Astrocyte of the spinal cord (primary cell): ENCODE measurements around the gene KRTAP10-12.

ENCODE experiments used
- DNase-seq: peaks from one replicate; pipeline ENCODE4 v3.0.0; 2011; ENCODE audit warnings: low read depth, low spot score
- H3K4me3 ChIP-seq: 2 replicates; pipeline ENCODE4 v1.5.1; 2011; ENCODE audit warnings: low read depth, mild to moderate bottlenecking, low read length, moderate library complexity
- in situ Hi-C: cut with HindIII; loops from 2 replicates; pipeline ENCODE4 v1.10.0; 2017; ENCODE audit warnings: low sequenced_read_pairs
- TF ChIP-seq, protein P1 (sequence below): IDR thresholded peaks from 2 replicates; pipeline ENCODE4 v1.5.1; 2012; ENCODE audit warnings: low read depth, mild to moderate bottlenecking, low read length, inconsistent platforms

The KRTAP10-12 gene

DNA sequence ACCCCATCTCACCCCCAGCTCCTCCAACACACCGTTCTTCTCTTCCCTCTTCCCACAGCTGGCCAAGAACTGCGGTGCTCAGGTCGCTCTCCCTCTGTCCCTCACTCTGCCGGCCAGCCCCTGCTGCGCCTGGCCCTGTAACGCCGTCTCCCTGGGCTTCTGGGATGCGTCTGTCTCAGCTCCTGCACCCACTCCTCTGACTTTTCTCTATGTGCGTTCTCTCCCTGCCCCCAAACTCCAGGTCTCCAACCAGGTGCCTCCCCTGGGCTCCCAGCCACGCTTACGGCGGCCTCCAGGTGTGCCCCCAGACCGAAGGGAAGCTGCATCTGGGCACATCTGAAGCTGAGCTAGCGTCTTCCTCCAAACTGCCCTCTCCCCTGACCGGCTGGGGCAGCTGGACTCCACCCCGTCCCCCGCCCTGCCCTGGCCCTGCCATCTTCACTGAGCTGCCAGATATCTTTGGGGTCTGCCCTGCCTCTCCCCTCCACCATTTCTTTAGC is 2.6 kb downstream of the KRTAP10-12 start:
- DNase-seq: no peak
- in situ Hi-C loops: no loop called here
- H3K4me3 ChIP-seq: no peak overlapping the region
- TF ChIP-seq, protein P1, sequence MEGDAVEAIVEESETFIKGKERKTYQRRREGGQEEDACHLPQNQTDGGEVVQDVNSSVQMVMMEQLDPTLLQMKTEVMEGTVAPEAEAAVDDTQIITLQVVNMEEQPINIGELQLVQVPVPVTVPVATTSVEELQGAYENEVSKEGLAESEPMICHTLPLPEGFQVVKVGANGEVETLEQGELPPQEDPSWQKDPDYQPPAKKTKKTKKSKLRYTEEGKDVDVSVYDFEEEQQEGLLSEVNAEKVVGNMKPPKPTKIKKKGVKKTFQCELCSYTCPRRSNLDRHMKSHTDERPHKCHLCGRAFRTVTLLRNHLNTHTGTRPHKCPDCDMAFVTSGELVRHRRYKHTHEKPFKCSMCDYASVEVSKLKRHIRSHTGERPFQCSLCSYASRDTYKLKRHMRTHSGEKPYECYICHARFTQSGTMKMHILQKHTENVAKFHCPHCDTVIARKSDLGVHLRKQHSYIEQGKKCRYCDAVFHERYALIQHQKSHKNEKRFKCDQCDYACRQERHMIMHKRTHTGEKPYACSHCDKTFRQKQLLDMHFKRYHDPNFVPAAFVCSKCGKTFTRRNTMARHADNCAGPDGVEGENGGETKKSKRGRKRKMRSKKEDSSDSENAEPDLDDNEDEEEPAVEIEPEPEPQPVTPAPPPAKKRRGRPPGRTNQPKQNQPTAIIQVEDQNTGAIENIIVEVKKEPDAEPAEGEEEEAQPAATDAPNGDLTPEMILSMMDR: no peak

DNA sequence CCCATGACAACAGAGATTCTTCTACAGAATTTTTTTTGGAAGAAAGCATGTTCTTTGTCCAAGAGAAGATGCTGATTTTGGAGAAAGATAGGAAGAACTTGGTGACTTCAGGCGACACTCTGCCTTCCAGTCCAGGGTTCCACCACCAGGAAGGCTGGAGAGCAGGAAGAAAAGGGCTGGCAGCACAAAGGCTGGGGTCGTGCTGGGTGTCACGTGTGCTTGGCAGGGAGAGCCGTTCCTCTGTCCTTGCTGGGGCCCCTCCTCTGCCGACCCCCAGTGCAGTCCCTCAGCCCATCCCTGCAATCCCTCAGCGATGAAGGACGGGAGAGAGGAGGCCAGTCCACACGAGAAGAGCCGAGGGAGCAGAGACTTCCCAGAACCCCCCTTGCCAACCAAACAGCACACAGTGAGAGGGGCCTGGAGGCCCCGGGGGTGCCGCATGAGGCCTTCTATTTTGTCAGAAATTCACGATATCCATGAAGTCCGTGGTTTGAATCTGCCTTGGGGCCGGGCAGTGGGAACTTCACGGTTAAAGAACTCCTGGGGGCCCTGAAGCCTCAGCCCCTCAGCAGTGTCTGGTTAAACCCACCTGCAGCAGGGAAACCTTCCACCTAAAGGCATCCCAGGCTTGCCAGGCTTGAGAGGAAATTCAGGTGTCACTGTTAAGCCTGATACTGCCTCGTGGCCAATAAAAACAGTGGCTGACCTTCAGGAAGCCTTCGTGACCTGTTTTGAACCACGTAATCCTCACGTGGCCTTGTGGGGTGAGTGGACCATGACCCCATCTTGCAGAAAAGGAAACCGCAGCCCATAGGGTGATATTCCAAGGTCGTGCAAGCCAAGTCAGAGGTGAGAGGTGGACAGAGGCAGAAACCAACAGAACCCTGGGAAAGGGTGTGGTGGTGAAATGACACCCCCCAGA is 3.4 kb downstream of the KRTAP10-12 start:
- in situ Hi-C loops: no loop called here
- DNase-seq: no peak

DNA sequence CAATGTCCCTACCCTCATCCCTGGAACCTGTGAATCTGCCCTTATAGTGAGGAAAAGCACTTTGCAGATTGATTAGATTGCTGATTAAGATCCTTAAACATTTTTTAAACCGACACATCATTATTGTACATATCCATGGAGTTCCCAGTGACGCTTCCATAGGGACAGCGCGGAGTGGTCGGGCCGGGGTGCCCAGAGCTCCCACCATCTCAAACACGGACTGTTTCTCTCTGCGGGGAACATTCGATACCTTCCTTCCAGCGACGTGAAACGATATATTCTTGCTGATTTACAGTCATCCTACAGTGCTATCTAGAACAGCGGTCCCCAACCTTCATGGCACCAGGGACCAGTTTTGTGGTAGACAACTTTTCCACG is 4.0 kb downstream of the KRTAP10-12 start:
- no peak for DNase-seq
- no peak overlapping the region for H3K4me3 ChIP-seq
- in situ Hi-C loops: no loop called here
- TF ChIP-seq, protein P1: no peak

More for the DNA sequence above, 3.4 kb downstream of the KRTAP10-12 start:
- TF ChIP-seq, protein P1: no peak
- H3K4me3 ChIP-seq: no peak overlapping the region

DNA sequence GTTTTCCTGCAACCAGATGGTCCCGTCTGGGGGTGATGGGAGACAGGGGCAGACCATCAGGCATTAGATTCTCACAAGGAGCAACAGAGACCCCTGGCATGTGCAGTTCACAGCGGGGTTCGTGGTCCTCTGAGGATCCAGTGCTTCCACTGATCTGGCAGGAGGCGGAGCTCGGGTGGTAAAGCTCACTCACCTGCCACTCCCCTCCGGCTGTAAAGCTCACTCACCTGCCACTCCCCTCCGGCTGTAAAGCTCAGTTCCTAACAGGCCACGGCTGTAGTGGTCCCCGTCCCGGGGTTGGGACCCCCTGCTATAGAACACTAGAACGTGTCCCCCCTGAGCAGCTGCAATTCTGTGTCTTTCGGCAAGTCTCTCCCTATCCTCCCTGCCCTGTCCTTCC is 4.6 kb downstream of the KRTAP10-12 start:
- TF ChIP-seq, protein P1: no peak
- DNase-seq: no peak
- no peak overlapping the region for H3K4me3 ChIP-seq
- in situ Hi-C loops: no loop called here

DNA sequence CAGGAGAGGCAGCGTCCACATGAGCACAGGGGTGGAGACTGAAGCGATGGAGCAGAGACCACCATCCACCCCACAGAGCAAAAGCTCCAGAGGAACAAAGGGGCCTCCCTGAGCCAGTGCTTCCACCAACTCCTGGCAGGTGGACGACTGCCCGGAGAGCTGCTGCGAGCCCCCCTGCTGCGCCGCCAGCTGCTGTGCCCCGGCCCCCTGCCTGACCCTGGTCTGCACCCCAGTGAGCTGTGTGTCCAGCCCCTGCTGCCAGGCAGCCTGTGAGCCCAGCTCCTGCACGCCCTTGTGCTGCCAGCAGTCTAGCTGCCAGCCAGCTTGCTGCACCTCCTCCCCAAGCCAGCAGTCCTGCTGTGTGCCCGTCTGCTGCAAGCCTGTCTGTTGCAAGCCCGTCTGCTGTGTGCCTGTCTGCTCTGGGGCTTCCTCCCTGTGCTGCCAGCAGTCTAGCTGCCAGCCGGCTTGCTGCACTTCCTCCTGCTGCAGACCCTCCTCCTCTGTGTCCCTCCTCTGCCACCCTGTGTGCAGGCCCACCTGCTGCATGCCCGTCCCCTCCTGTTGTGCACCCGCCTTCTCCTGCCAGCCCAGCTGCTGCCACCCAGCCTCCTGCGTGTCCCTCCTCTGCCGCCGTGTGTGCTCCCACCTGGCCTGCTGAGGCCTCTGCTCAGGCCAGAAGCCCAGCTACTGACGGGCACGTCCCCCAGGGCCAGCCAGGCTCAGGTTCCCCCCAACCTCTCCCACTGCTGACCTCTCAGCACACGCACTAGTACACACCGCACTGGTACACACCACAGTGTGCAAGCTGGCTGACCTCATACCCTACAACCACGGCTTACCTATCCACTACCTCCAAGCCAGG is 5.4 kb downstream of the KRTAP10-12 start:
- in situ Hi-C loops: no loop called here
- TF ChIP-seq, protein P1: no peak
- DNase-seq: no peak
- no peak overlapping the region for H3K4me3 ChIP-seq

DNA sequence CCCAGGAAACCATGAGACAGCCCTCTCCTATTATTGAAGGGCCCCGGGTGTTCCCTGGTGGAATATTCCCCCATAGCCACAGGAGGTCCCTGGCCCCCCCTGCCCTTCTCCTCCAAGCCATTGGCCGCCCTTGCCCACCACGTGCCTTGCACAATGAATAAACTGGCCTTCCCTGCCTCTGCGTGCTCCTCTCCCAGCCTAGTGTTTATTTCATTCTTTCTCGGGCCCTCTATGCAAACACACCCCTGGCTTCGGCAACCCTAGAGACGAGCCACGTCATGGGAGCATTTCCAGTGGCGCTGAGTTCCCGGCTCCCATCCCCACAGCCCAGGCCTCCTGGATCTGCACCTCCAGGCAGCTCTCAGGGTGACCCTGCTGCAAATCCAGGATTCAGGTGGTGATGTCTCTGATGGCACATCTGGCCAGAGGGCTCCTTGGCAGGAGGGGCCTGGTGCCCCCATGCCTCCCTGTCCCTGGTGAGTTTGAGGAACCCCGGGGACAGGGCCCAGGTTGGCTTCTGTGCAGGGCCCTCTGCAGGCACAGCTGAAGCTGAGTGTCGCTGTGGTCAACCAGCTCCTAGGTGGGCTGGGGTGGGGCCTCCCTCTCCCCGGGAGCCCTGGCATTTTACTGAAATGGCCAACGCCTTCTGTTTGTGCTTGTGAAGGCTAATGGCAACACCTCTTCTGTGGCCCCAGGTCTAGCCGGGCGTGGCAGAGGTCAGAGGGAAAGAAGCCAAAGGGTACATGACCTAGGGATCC is 6.2 kb downstream of the KRTAP10-12 start:
- H3K4me3 ChIP-seq: no peak overlapping the region
- TF ChIP-seq, protein P1: no peak
- in situ Hi-C loops: no loop called here
- no peak for DNase-seq
